Measurements from ENCODE around the gene ANKS1B.
A peak's percentile ranks its signal among the peaks of the same experiment; 100 is the strongest.

Gene ANKS1B

DNA sequence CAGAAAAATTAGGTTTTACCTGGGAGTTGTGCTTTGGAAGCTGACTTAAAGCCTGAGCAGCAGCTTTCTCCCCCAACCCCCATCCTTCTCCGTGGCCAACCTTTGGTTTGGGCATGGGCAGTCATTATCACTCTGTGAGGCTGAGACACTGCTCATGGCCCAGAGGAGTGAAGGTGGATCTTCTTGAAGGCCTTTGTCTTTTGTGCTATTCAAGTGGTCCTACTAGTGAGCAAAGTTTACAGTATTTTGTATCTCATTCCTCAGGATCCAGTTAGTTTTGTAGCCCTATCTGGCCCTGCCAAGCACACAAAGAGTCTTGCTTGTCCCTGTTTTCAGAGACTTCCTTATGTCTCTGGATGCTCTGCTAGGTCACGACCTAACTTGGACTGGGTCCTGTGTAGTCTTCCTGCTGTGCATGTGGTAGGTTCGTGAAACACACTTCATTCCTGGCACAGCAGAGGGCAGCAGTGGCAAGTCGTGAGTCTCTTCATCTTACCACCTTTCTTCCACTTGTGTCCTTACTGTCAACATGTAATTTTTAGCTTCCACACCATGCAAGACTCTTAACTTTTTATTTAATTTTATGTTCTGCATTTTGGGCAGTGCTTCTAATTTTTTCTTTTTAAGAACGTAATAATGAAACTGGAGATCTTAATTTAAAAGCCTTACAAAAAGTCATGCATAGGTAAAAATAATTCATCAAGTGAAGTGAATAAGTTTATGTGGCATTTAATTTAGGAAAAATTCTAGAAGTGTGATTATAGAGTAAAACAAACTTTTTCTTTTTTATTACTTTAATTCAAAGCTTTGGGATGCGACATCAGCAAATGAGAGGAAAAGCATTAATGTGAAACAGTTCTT is 1285.9 kb downstream of the ANKS1B start:
- peak in 2 of 4 experiments; percentile 61 to 69 for DNase-seq

- DNase-seq: no peak
These were observed 1287.5 kb downstream of the ANKS1B start for GRCh38 chr12:98697209-98697608.

GRCh38 chr12:98696036-98696646 is 1288.6 kb downstream of the ANKS1B start:
- DNase-seq: no peak

DNA sequence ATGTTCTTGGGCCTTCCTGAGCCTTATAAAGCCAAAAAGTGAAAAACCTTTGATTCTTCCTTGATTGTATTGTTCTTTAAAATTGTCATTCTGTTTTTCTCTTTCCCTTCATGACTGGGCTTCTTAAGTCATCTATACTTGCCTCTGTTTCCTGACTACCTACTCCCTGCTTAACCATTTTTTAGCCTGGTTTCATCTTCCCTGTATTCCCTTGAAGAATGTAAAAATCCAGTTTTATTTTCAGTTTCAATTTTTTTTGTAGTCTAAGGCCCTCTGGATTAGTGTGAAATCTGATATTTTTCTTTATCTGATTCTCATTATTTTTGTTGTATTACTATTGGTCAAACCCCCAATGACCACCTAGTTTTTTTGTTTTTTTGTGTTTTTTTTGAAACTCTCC is 1293.4 kb downstream of the ANKS1B start:
- peak in 1 of 4 experiments; percentile 3 for DNase-seq

DNA sequence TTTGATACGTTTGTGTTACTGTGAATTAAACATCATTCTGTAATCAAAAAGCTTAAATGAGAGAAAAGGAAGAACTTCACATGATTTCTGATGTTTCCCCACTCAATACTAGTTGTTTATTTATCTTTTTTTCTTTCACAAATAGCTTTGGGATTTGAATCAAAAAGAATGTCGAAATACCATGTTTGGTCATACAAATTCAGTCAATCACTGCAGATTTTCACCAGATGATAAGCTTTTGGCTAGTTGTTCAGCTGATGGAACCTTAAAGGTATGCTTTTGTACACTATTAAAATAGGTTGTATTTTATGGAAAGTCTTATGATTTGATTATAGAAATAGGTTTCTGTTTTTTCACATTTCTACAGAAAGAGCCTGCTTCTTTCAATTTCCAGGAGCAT is 1298.1 kb downstream of the ANKS1B start:
- no peak for DNase-seq

Data from suppressor macrophage (primary cell).